ENCODE data around the gene FCSK.

The FCSK gene

GRCh38 chr16:70529051-70529777, 74.8 kb downstream of the FCSK start:
- TF ChIP-seq CTCF (conservative IDR thresholded peaks at IDR 0.05) (peak; percentile 76), ZFX (IDR thresholded peaks at IDR 0.05) (no peak)
- H3K27ac ChIP-seq = no peak overlapping the region

Measured in C4-2B (cell line).